OCI-LY1 (cell line): Measurements from ENCODE around the gene CTNNA2.

ENCODE experiments used
- H2AFZ ChIP-seq: fragments of 200-600 bp; sonication (generic), shearing (Covaris generic); 2 replicates; pipeline ENCODE4 v1.6.0; 2014; ENCODE audit warnings: antibody characterized with exemption, mild to moderate bottlenecking, low read length
- H3F3A ChIP-seq: fragments of 200-600 bp; sonication (generic), shearing (Covaris generic); 2 replicates; pipeline ENCODE4 v1.6.0; 2014; ENCODE audit warnings: mild to moderate bottlenecking, antibody characterized with exemption, low read length, moderate library complexity; ENCODE audit not compliant: insufficient read depth
- H3K27ac ChIP-seq: fragments of 200-600 bp; sonication (generic); 2 replicates; pipeline ENCODE4 v1.5.1; 2014; ENCODE audit warnings: low read length, mixed run types, mild to moderate bottlenecking, low read depth; ENCODE audit not compliant: poor library complexity, severe bottlenecking
- H3K27me3 ChIP-seq: fragments of 200-600 bp; sonication (generic); 2 replicates; pipeline ENCODE4 v1.6.0; 2014; ENCODE audit warnings: antibody characterized with exemption, mild to moderate bottlenecking, low read length, moderate library complexity; ENCODE audit not compliant: insufficient read depth
- H3K36me3 ChIP-seq: fragments of 200-600 bp; sonication (generic); 2 replicates; pipeline ENCODE4 v1.6.1; 2014; ENCODE audit warnings: mild to moderate bottlenecking, antibody characterized with exemption, low read length, moderate library complexity, mixed read lengths; ENCODE audit not compliant: insufficient read depth
- H3K4me1 ChIP-seq: fragments of 200-600 bp; sonication (generic); 2 replicates; pipeline ENCODE4 v1.5.1; 2014; ENCODE audit warnings: mild to moderate bottlenecking, low read length, moderate library complexity; ENCODE audit not compliant: insufficient read depth, severe bottlenecking
- H3K4me2 ChIP-seq: fragments of 200-600 bp; sonication (generic), shearing (Covaris generic); 2 replicates; pipeline ENCODE4 v1.6.1; 2014; ENCODE audit warnings: low read length
- H3K4me3 ChIP-seq: fragments of 200-600 bp; sonication (generic); 2 replicates; pipeline ENCODE4 v1.5.1; 2014; ENCODE audit warnings: low read length, low read depth, mild to moderate bottlenecking, mixed read lengths; ENCODE audit not compliant: poor library complexity, severe bottlenecking
- H3K79me2 ChIP-seq: fragments of 200-600 bp; shearing (Covaris generic); 2 replicates; pipeline ENCODE4 v1.6.1; 2016; ENCODE audit warnings: mixed run types, low read length, mixed read lengths; ENCODE audit not compliant: insufficient read depth
- H3K9ac ChIP-seq: fragments of 200-600 bp; sonication (generic), shearing (Covaris generic); 2 replicates; pipeline ENCODE4 v1.6.1; 2014; ENCODE audit warnings: mild to moderate bottlenecking, low read length, mixed read lengths
- H3K9me2 ChIP-seq: fragments of 200-600 bp; sonication (generic), shearing (Covaris generic); 2 replicates; pipeline ENCODE4 v1.6.1; 2014; ENCODE audit warnings: low read depth, mild to moderate bottlenecking, low read length, mixed read lengths
- H3K9me3 ChIP-seq: fragments of 200-600 bp; shearing (Covaris generic); 2 replicates; pipeline ENCODE4 v1.6.1; 2014; ENCODE audit warnings: low read length, mixed read lengths
- H4K20me1 ChIP-seq: fragments of 200-600 bp; sonication (generic), shearing (Covaris generic); 2 replicates; pipeline ENCODE4 v1.6.0; 2016; ENCODE audit warnings: mild to moderate bottlenecking, low read length; ENCODE audit not compliant: insufficient read depth
- EZH2 ChIP-seq: fragments of 200-600 bp; sonication (generic), shearing (Covaris generic); IDR thresholded peaks from 2 replicates; pipeline ENCODE4 v1.8.0; 2017; ENCODE audit warnings: borderline replicate concordance, mixed run types, mild to moderate bottlenecking, antibody characterized with exemption, low read length, moderate library complexity, mixed read lengths
- TF ChIP-seq, protein P1 (sequence below): fragments of 200-600 bp; sonication (generic), shearing (Covaris generic); IDR thresholded peaks from 2 replicates; pipeline ENCODE4 v1.5.1; 2017; ENCODE audit warnings: mild to moderate bottlenecking, antibody characterized with exemption, low read length, moderate library complexity, mixed read lengths

CTNNA2 gene

DNA sequence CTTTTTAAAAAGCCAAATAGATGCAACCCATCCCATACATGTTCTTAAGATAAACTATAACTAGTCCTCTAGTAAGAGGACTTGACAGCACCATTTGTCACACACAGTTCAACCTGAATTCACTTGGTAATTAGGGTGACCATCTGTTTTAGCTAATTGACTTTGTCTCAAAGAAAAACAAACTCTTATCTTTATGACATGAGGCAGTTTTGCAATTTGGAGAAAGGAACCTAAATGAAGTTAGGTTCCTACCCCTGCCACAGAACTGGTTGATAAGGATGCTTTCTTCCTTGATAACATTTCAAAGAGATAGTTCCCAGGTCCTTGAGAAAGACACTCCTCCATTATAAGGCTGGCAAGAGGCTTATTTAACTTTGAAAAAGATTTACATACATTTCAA is 849.1 kb downstream of the CTNNA2 start:
- H3K4me1 ChIP-seq: no peaks in the 10 kb centered on the region
- no peak overlapping the region for H3K9ac ChIP-seq
- H2AFZ ChIP-seq: no peak overlapping the region
- H4K20me1 ChIP-seq: no peaks in the 10 kb centered on the region
- H3K27me3 ChIP-seq: no peaks in the 10 kb centered on the region
- H3K9me2 ChIP-seq: no peaks in the 10 kb centered on the region
- TF ChIP-seq, protein P1, sequence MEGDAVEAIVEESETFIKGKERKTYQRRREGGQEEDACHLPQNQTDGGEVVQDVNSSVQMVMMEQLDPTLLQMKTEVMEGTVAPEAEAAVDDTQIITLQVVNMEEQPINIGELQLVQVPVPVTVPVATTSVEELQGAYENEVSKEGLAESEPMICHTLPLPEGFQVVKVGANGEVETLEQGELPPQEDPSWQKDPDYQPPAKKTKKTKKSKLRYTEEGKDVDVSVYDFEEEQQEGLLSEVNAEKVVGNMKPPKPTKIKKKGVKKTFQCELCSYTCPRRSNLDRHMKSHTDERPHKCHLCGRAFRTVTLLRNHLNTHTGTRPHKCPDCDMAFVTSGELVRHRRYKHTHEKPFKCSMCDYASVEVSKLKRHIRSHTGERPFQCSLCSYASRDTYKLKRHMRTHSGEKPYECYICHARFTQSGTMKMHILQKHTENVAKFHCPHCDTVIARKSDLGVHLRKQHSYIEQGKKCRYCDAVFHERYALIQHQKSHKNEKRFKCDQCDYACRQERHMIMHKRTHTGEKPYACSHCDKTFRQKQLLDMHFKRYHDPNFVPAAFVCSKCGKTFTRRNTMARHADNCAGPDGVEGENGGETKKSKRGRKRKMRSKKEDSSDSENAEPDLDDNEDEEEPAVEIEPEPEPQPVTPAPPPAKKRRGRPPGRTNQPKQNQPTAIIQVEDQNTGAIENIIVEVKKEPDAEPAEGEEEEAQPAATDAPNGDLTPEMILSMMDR: no peak
- no peak for TF ChIP-seq EZH2
- H3K79me2 ChIP-seq: no peaks in the 10 kb centered on the region
- H3K27ac ChIP-seq: no peak overlapping the region
- no peaks in the 10 kb centered on the region for H3K36me3 ChIP-seq
- H3K4me3 ChIP-seq: no peak overlapping the region
- H3F3A ChIP-seq: no peaks in the 10 kb centered on the region
- H3K9me3 ChIP-seq: no peaks in the 10 kb centered on the region
- no peak overlapping the region for H3K4me2 ChIP-seq

DNA sequence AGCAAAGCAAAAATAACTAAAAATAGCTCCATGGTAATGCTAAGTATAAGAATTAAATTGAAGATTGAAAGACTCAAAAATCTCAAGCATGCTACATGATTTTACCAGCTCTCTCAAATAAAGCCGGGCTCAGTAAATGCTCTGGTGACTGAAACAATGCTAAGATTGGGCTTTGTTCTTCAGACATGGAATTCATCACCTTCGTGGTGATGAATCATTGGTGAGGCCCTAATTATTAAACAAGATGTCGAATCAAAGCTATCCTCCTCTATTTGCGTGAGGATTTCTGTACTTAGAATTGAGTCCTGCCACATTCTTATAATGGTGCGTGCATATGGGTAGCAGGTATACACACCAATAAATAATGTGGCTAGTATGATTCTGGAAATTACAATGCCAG is 850.5 kb downstream of the CTNNA2 start:
- Histone ChIP-seq H3F3A (no peaks in the 10 kb centered on the region), H3K27ac (no peak overlapping the region), H3K4me3 (no peak overlapping the region), H3K27me3 (no peaks in the 10 kb centered on the region), H3K9ac (no peak overlapping the region), H3K4me1 (no peaks in the 10 kb centered on the region), H3K4me2 (no peak overlapping the region), H4K20me1 (no peaks in the 10 kb centered on the region), H3K79me2 (no peaks in the 10 kb centered on the region), H3K9me2 (no peaks in the 10 kb centered on the region), H3K36me3 (no peaks in the 10 kb centered on the region), H2AFZ (no peak overlapping the region), H3K9me3 (no peaks in the 10 kb centered on the region)
- TF ChIP-seq, protein P1: no peak
- TF ChIP-seq EZH2: no peak

DNA sequence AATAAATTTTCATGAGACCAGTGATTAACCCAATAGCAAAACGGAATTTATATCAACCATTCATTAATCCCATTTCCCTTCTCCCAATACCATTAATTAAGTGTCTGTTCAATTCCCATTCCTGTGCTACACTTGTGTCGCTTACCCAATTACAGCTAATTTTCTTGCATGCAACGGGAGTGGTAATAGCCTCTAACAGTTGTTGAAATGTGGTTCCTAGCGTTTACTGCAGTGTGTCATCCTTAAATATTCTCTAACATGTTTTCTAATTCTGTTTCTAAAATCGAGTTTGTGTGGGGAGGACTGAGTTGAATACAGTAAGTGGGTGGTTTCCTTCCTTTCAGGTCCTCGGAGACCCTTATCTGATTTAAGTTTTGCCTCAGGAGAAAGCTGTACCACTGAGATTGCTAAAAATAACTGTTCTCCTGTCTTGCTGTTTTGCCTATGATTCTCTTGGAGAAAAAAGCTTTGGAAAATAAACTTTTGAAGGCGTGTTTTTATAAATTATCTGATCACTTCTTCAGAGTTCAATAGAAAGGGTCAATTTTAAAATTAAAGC is 851.0 kb downstream of the CTNNA2 start:
- Histone ChIP-seq H3K36me3 (no peaks in the 10 kb centered on the region), H4K20me1 (no peaks in the 10 kb centered on the region), H3K4me2 (no peak overlapping the region), H3K9me2 (no peaks in the 10 kb centered on the region), H3K4me3 (no peak overlapping the region), H3K27ac (no peak overlapping the region), H3K27me3 (no peaks in the 10 kb centered on the region), H3K9me3 (no peaks in the 10 kb centered on the region), H3K79me2 (no peaks in the 10 kb centered on the region), H2AFZ (no peak overlapping the region), H3K4me1 (no peaks in the 10 kb centered on the region), H3K9ac (no peak overlapping the region), H3F3A (no peaks in the 10 kb centered on the region)
- TF ChIP-seq, protein P1: no peak
- TF ChIP-seq EZH2: no peak
